Neural cell (in vitro differentiated cells): ENCODE measurements around the gene RGL3. TPM values are rescaled to one million over a fixed set of nuclear protein-coding genes. Genes with fewer than 3 reads are reported as not detected.
A peak's percentile ranks its signal among the peaks of the same experiment; 100 is the strongest.

Experiments used
- H2AFZ ChIP-seq: fragments of 200-600, 300-800 bp; sonication (generic), shearing (Covaris generic); 2 replicates; pipeline ENCODE4 v1.6.0; 2014; ENCODE audit warnings: low read depth, mild to moderate bottlenecking, antibody characterized with exemption, low read length, moderate library complexity
- H3F3A ChIP-seq: fragments of 200-600 bp; shearing (Covaris generic); 2 replicates; pipeline ENCODE4 v1.6.1; 2016; ENCODE audit warnings: mild to moderate bottlenecking, moderate library complexity, mixed read lengths, antibody characterized with exemption, low read length; ENCODE audit not compliant: insufficient read depth, poor library complexity, severe bottlenecking
- H3K27ac ChIP-seq: fragments of 200-600, 300-800 bp; sonication (generic), shearing (Covaris generic); 2 replicates; pipeline ENCODE4 v1.5.1; 2014; ENCODE audit warnings: mild to moderate bottlenecking, low read length, moderate library complexity
- H3K27me3 ChIP-seq: fragments of 300-800, 200-600 bp; sonication (generic), shearing (Covaris generic); 2 replicates; pipeline ENCODE4 v1.6.0; 2014; ENCODE audit warnings: mild to moderate bottlenecking, low read depth, low read length, moderate library complexity; ENCODE audit not compliant: insufficient read depth
- H3K36me3 ChIP-seq: fragments of 300-800, 200-600 bp; sonication (generic), shearing (Covaris generic); 2 replicates; pipeline ENCODE4 v1.5.1; 2014; ENCODE audit warnings: mild to moderate bottlenecking, antibody characterized with exemption, low read length, moderate library complexity; ENCODE audit not compliant: insufficient read depth
- H3K4me2 ChIP-seq: fragments of 300-800, 200-600 bp; sonication (generic), shearing (Covaris generic); 2 replicates; pipeline ENCODE4 v1.6.0; 2014; ENCODE audit warnings: mild to moderate bottlenecking, low read length
- H3K4me3 ChIP-seq: fragments of 300-800, 200-600 bp; sonication (generic), shearing (Covaris generic); 2 replicates; pipeline ENCODE4 v1.5.1; 2014; ENCODE audit warnings: mild to moderate bottlenecking, low read length, moderate library complexity
- H3K79me2 ChIP-seq: fragments of 200-600 bp; shearing (Covaris generic); replicated peaks from 2 replicates; pipeline ENCODE4 v1.6.0; 2014; ENCODE audit warnings: mild to moderate bottlenecking, low read length, moderate library complexity; ENCODE audit not compliant: insufficient read depth
- H3K9ac ChIP-seq: fragments of 300-800, 200-600 bp; sonication (generic), shearing (Covaris generic); 2 replicates; pipeline ENCODE4 v1.6.1; 2016; ENCODE audit warnings: mild to moderate bottlenecking, low read length, mixed read lengths
- H3K9me2 ChIP-seq: fragments of 200-600 bp; shearing (Covaris generic); 2 replicates; pipeline ENCODE4 v1.6.1; 2016; ENCODE audit warnings: mild to moderate bottlenecking, low read length, mixed read lengths; ENCODE audit not compliant: insufficient read depth
- H3K9me3 ChIP-seq: fragments of 200-600, 300-800 bp; sonication (generic), shearing (Covaris generic); 2 replicates; pipeline ENCODE4 v1.6.1; 2016; ENCODE audit warnings: mild to moderate bottlenecking, mixed run types, low read length, moderate library complexity, mixed read lengths
- H4K20me1 ChIP-seq: fragments of 200-600 bp; shearing (Covaris generic); 2 replicates; pipeline ENCODE4 v1.6.1; 2016; ENCODE audit warnings: mild to moderate bottlenecking, mixed run types; ENCODE audit not compliant: insufficient read depth
- CTCF ChIP-seq: fragments of 450-650 bp; IDR thresholded peaks from 2 replicates; pipeline ENCODE4 v1.5.1; 2014; ENCODE audit warnings: antibody characterized with exemption, mild to moderate bottlenecking, moderate library complexity; ENCODE audit not compliant: poor library complexity, severe bottlenecking
- EP300 ChIP-seq: fragments of 450-650 bp; conservative IDR thresholded peaks from 2 replicates; pipeline ENCODE4 v1.6.1; 2014; ENCODE audit warnings: antibody characterized with exemption, mild to moderate bottlenecking, moderate library complexity; ENCODE audit not compliant: poor library complexity, severe bottlenecking
- EZH2 ChIP-seq: fragments of 200-600, 300-800 bp; shearing (Covaris generic), sonication (generic); IDR thresholded peaks from 2 replicates; pipeline ENCODE4 v1.6.1; 2014; ENCODE audit warnings: antibody characterized with exemption, low read length, borderline replicate concordance, mild to moderate bottlenecking; ENCODE audit not compliant: insufficient read depth, poor library complexity, severe bottlenecking
- MXI1 ChIP-seq: fragments of 450-650 bp; conservative IDR thresholded peaks from 2 replicates; pipeline ENCODE4 v1.6.1; 2014; ENCODE audit warnings: antibody characterized with exemption, mild to moderate bottlenecking; ENCODE audit not compliant: poor library complexity, severe bottlenecking
- POLR2AphosphoS5 ChIP-seq: IDR thresholded peaks from 2 replicates; pipeline ENCODE4 v1.6.1; 2012
- RAD21 ChIP-seq: fragments of 450-650 bp; conservative IDR thresholded peaks from 2 replicates; pipeline ENCODE4 v1.6.1; 2014; ENCODE audit warnings: antibody characterized with exemption, mild to moderate bottlenecking, moderate library complexity
- REST ChIP-seq: IDR thresholded peaks from 2 replicates; pipeline ENCODE4 v1.6.1; 2012; ENCODE audit warnings: borderline replicate concordance
- SMC3 ChIP-seq: fragments of 450-650 bp; conservative IDR thresholded peaks from 2 replicates; pipeline ENCODE4 v1.6.1; 2014; ENCODE audit warnings: antibody characterized with exemption, mild to moderate bottlenecking, moderate library complexity; ENCODE audit not compliant: poor library complexity
- TAF1 ChIP-seq: IDR thresholded peaks from 2 replicates; pipeline ENCODE4 v1.6.1; 2012; ENCODE audit warnings: low read depth
- polyA plus RNA-seq: library from polyadenylated mRNA; depleted of rRNA; stranded (reverse); fragments of >200 nt; gene quantifications from 2 replicates; pipeline ENCODE4 v1.2.3, GENCODE V29; 2014

Gene RGL3
- polyA plus RNA-seq, 1 donor from 2014 or later, result not detected

GRCh38 chr19:11377237-11377636, 41.9 kb downstream of the RGL3 start:
- Histone ChIP-seq H3K27ac (no peak overlapping the region), H3K79me2 (no peaks in the 10 kb centered on the region), H3K4me2 (no peak overlapping the region), H3K9me3 (no peaks in the 10 kb centered on the region), H3K9me2 (no peaks in the 10 kb centered on the region), H3K9ac (no peak overlapping the region), H3K4me3 (no peak overlapping the region), H4K20me1 (no peaks in the 10 kb centered on the region), H3F3A (peaks cover 9% of the 10 kb centered on the region), H3K36me3 (no peaks in the 10 kb centered on the region), H2AFZ (no peak overlapping the region), H3K27me3 (peaks cover 5% of the 10 kb centered on the region)
- TF ChIP-seq EZH2, result no peak

GRCh38 chr19:11375143-11375948, 43.8 kb downstream of the RGL3 start:
- no peaks in the 10 kb centered on the region for H3K9me2 ChIP-seq
- H3K79me2 ChIP-seq, result no peaks in the 10 kb centered on the region
- no peaks in the 10 kb centered on the region for H4K20me1 ChIP-seq
- H3K9me3 ChIP-seq, result no peaks in the 10 kb centered on the region
- peak overlapping the region; percentile 36 for H2AFZ ChIP-seq
- no peak for TF ChIP-seq RAD21
- no peak for TF ChIP-seq SMC3
- no peak for TF ChIP-seq EP300
- TF ChIP-seq CTCF, result no peak
- no peak for TF ChIP-seq EZH2
- TF ChIP-seq REST, result no peak
- no peak for TF ChIP-seq TAF1
- no peak for TF ChIP-seq MXI1
- no peak for TF ChIP-seq POLR2AphosphoS5
- no peaks in the 10 kb centered on the region for H3K27me3 ChIP-seq
- H3K9ac ChIP-seq, result peak overlapping the region; percentile 66
- H3F3A ChIP-seq, result peaks cover 9% of the 10 kb centered on the region
- H3K36me3 ChIP-seq, result no peaks in the 10 kb centered on the region
- H3K4me2 ChIP-seq, result peak overlapping the region; percentile 43
- H3K4me3 ChIP-seq, result peak overlapping the region; percentile 71
- peak overlapping the region; percentile 100 for H3K27ac ChIP-seq
